Endothelial cell of umbilical vein (primary cell): ENCODE data around the gene PITPNM3.
A peak's percentile ranks its signal among the peaks of the same experiment; 100 is the strongest.

Experiments used
- CTCF ChIP-seq, 2 donors: IDR thresholded peaks; 1 replicate in 1 of 2; 2 replicates in 1 of 2; pipeline ENCODE4 v1.5.1; 2011; ENCODE audit warnings: low read length in 2 of 2, mild to moderate bottlenecking in 2 of 2, moderate library complexity in 2 of 2, control low read depth in 1 of 2, inconsistent platforms in 1 of 2, low read depth in 1 of 2; ENCODE audit not compliant: insufficient read depth in 1 of 2; ENCODE audit errors: extremely low read depth in 1 of 2
- EZH2 ChIP-seq: IDR thresholded peaks from 2 replicates; pipeline ENCODE4 v1.6.1; 2012; ENCODE audit warnings: borderline replicate concordance, low read depth, mild to moderate bottlenecking, moderate library complexity, low read length, inconsistent platforms; ENCODE audit not compliant: severe bottlenecking
- GATA2 ChIP-seq: IDR thresholded peaks from 2 replicates; pipeline ENCODE4 v1.7.0; 2011; ENCODE audit warnings: low read depth, mild to moderate bottlenecking, moderate library complexity, mixed read lengths, low read length; ENCODE audit not compliant: insufficient read length, insufficient read depth
- MAX ChIP-seq: IDR thresholded peaks from 2 replicates; pipeline ENCODE4 v1.6.1; 2011; ENCODE audit not compliant: insufficient read depth, insufficient read length
- POLR2A ChIP-seq: IDR thresholded peaks from 2 replicates; pipeline ENCODE4 v1.6.1; 2012; ENCODE audit warnings: low read depth, mild to moderate bottlenecking, control low read depth, low read length

- TF ChIP-seq CTCF (IDR thresholded peaks at IDR 0.05; ENCODE audit: extremely low read depth in 1 of 2, insufficient read depth in 1 of 2, low read depth in 1 of 2, low read length in 2 of 2) (peak; percentile 80 to 81), POLR2A (no peak), MAX (no peak), GATA2 (no peak), EZH2 (no peak)
Observed at GRCh38 chr17:6421700-6422604, 134.4 kb downstream of the PITPNM3 start.
